Endothelial cell of umbilical vein (primary cell): ENCODE results near the gene ITGA8. TPM values are rescaled to one million over a fixed set of nuclear protein-coding genes. Genes with fewer than 3 reads are reported as not detected.

Source experiments
- BruUV-seq: library from RNA; stranded (reverse); fragments of 400-500 nt; replicated peaks from 2 replicates; lab custom pipeline; 2021; lab: Mats Ljungman, UMichigan
- CTCF ChIA-PET: fragments of 300-600, 350-600 bp; sonication (Branson Sonifier 250); formaldehyde crosslinking; loops from one replicate; lab custom pipeline; 2021; ENCODE audit warnings: antibody characterized with exemption, inconsistent platforms; lab: Charles Lee
- POLR2A ChIA-PET: fragments of 300-600, 350-600 bp; sonication (Branson Sonifier 250); formaldehyde crosslinking; loops from one replicate; lab custom pipeline; 2021; ENCODE audit warnings: antibody characterized with exemption, inconsistent platforms; lab: Charles Lee
- DNase-seq: peaks from one replicate; pipeline ENCODE4 v3.0.0-alpha.2; 2011; ENCODE audit warnings: low read depth, low spot score
- FAIRE-seq: peaks from 2 replicates; lab custom pipeline; 2011; peaks lifted over from hg19 to GRCh38; lab: Jason Lieb, UNC
- H2AFZ ChIP-seq: 2 replicates; pipeline ENCODE4 v1.6.0; 2012; ENCODE audit warnings: low read depth, low read length, control low read depth, inconsistent platforms
- H3K27ac ChIP-seq: 2 replicates; pipeline ENCODE4 v1.5.1; 2011; ENCODE audit warnings: low read depth, mild to moderate bottlenecking, control low read depth, low read length, moderate library complexity; ENCODE audit not compliant: insufficient read depth
- H3K27me3 ChIP-seq, 2 experiments: 2 replicates each; pipeline versions ENCODE4 v1.6.0 to v1.6.1; 2011; ENCODE audit warnings: low read length in 2 of 2, mixed read lengths in 1 of 2; ENCODE audit not compliant: control insufficient read depth in 2 of 2, insufficient read depth in 2 of 2
- H3K36me3 ChIP-seq, 2 experiments: 2 replicates in 1 of 2; 3 replicates in 1 of 2; pipeline ENCODE4 v1.5.1; 2011; ENCODE audit warnings: low read length in 2 of 2, mild to moderate bottlenecking in 1 of 2, moderate library complexity in 1 of 2; ENCODE audit not compliant: control insufficient read depth in 2 of 2, insufficient read depth in 2 of 2; ENCODE audit errors: extremely low read depth in 1 of 2
- H3K4me1 ChIP-seq: 3 replicates; pipeline ENCODE4 v1.5.1; 2011; ENCODE audit warnings: mild to moderate bottlenecking, low read length; ENCODE audit not compliant: control insufficient read depth, insufficient read depth; ENCODE audit errors: extremely low read depth
- H3K4me2 ChIP-seq: 2 replicates; pipeline ENCODE4 v1.6.1; 2011; ENCODE audit warnings: low read length, control low read depth, mixed read lengths; ENCODE audit not compliant: insufficient read depth
- H3K4me3 ChIP-seq, 3 experiments: fragments of 200-600 bp in 1 of 3; sonication (generic), shearing (Covaris generic) in 1 of 3; replicated peaks in 1 of 3; 2 replicates each; pipeline ENCODE4 v1.5.1; 2011 to 2016; ENCODE audit warnings: control low read depth in 3 of 3, low read length in 3 of 3, mild to moderate bottlenecking in 2 of 3, inconsistent platforms in 1 of 3, low read depth in 1 of 3, moderate library complexity in 1 of 3; ENCODE audit not compliant: insufficient read depth in 1 of 3
- H3K79me2 ChIP-seq: 2 replicates; pipeline ENCODE4 v1.6.0; 2012; ENCODE audit warnings: low read length, inconsistent platforms; ENCODE audit not compliant: control insufficient read depth, insufficient read depth
- H3K9ac ChIP-seq: replicated peaks from 2 replicates; pipeline ENCODE3; 2011; ENCODE audit warnings: low read length, control low read depth; ENCODE audit not compliant: insufficient read depth; ENCODE audit errors: extremely low read depth
- H3K9me1 ChIP-seq: replicated peaks from 3 replicates; pipeline ENCODE4 v1.6.0; 2011; ENCODE audit warnings: mild to moderate bottlenecking, low read length; ENCODE audit not compliant: control insufficient read depth, insufficient read depth; ENCODE audit errors: extremely low read depth
- H3K9me3 ChIP-seq: replicated peaks from 2 replicates; pipeline ENCODE4 v1.5.1; 2012; ENCODE audit warnings: low read length, inconsistent platforms; ENCODE audit not compliant: control insufficient read depth, insufficient read depth
- H4K20me1 ChIP-seq: replicated peaks from 2 replicates; pipeline ENCODE3; 2011; ENCODE audit warnings: mild to moderate bottlenecking, low read length; ENCODE audit not compliant: control insufficient read depth, insufficient read depth; ENCODE audit errors: extremely low read depth
- EZH2 ChIP-seq: IDR thresholded peaks from 2 replicates; pipeline ENCODE4 v1.6.1; 2012; ENCODE audit warnings: borderline replicate concordance, low read depth, mild to moderate bottlenecking, moderate library complexity, low read length, inconsistent platforms; ENCODE audit not compliant: severe bottlenecking
- FOS ChIP-seq: IDR thresholded peaks from 2 replicates; pipeline ENCODE4 v1.6.1; 2011; ENCODE audit warnings: mild to moderate bottlenecking, low read length, moderate library complexity, borderline replicate concordance; ENCODE audit not compliant: insufficient read depth
- GATA2 ChIP-seq: IDR thresholded peaks from 2 replicates; pipeline ENCODE4 v1.7.0; 2011; ENCODE audit warnings: low read depth, mild to moderate bottlenecking, moderate library complexity, mixed read lengths, low read length; ENCODE audit not compliant: insufficient read length, insufficient read depth
- JUN ChIP-seq: IDR thresholded peaks from 2 replicates; pipeline ENCODE4 v1.6.1; 2011; ENCODE audit warnings: borderline replicate concordance, low read depth; ENCODE audit not compliant: insufficient read length, insufficient read depth
- MYC ChIP-seq: IDR thresholded peaks from one replicate; pipeline ENCODE4 v1.6.1; 2011; ENCODE audit warnings: mild to moderate bottlenecking, low read depth, low read length
- POLR2A ChIP-seq: IDR thresholded peaks from 2 replicates; pipeline ENCODE4 v1.6.1; 2012; ENCODE audit warnings: low read depth, mild to moderate bottlenecking, control low read depth, low read length
- POLR2AphosphoS5 ChIP-seq: IDR thresholded peaks from 2 replicates; pipeline ENCODE4 v1.6.1; 2012; ENCODE audit warnings: low read depth, mild to moderate bottlenecking, control low read depth, low read length, moderate library complexity; ENCODE audit not compliant: insufficient read depth
- dilution Hi-C: fragments of 300-500 bp; cut with MboI; formaldehyde crosslinking; loops from one replicate; pipeline ENCODE4 v1.15.0; 2019; ENCODE audit warnings: low sequenced_read_pairs; ENCODE audit not compliant: extremely low pct_ligation_motif_present
- intact Hi-C: fragments of 100-400 bp; cut with micrococcal nuclease; formaldehyde crosslinking; loops from one replicate; pipeline ENCODE4 v1.10.0; 2022
- polyA plus RNA-seq, 4 experiments: library from polyadenylated mRNA; depleted of rRNA in 3 of 4; stranded (reverse) in 3 of 4; unstranded in 1 of 4; fragments of >200 nt; gene quantifications; 2 replicates each; pipeline versions ENCODE4 v1.2.1 to v1.2.3, GENCODE V29; 2011 to 2012; ENCODE audit warnings: missing spikeins in 1 of 4
- total RNA-seq: library from RNA; stranded (reverse); gene quantifications from 2 replicates; pipeline ENCODE4 v1.2.3, GENCODE V29; 2021
- TF ChIP-seq, protein P1 (sequence below), 2 donors: IDR thresholded peaks; 1 replicate in 1 of 2; 2 replicates in 1 of 2; pipeline ENCODE4 v1.5.1; 2011; ENCODE audit warnings: low read length in 2 of 2, mild to moderate bottlenecking in 2 of 2, moderate library complexity in 2 of 2, control low read depth in 1 of 2, inconsistent platforms in 1 of 2, low read depth in 1 of 2; ENCODE audit not compliant: insufficient read depth in 1 of 2; ENCODE audit errors: extremely low read depth in 1 of 2
- TF ChIP-seq, protein P2 (sequence below): IDR thresholded peaks from 2 replicates; pipeline ENCODE4 v1.6.1; 2011; ENCODE audit not compliant: insufficient read depth, insufficient read length

ITGA8 gene
- total and polyA plus RNA-seq, 2 donors (not counting 3 experiments of a cell fraction or from before 2014, with no cell fraction given), result 0.04 to 0.40 TPM

DNA sequence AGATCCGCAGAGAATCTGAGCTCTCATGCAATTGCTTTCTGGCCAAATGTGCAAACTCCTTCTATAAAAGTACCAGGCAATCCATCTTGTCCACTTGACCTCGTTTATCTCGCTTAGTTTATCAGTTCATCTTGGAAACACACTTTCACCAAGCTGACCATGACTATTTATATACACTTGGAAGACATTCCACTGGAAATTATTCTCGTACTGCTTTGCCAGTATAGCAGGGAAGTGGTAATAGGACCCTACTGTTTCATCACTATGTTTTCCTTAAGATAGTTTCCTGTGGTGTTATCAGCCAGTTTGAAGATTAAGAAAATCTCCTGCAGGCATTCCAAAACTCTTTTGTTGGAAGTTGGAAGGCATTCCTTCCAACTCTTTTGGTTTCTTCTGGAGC is 233.3 kb downstream of the ITGA8 start:
- H3K27ac ChIP-seq, result no peak overlapping the region
- ChIA-PET CTCF (no interaction called here), POLR2A (no interaction called here)
- H3K9ac ChIP-seq, result no peak overlapping the region
- H3K27me3 ChIP-seq, result peaks cover 0 to 4% of the 10 kb centered on the region in 2 experiments
- DNase-seq, result no peak
- no TSS peak for BruUV-seq
- H3K36me3 ChIP-seq, result no peaks in the 10 kb centered on the region
- no peaks in the 10 kb centered on the region for H3K4me1 ChIP-seq
- H3K9me3 ChIP-seq, result no peaks in the 10 kb centered on the region
- intact Hi-C loops (no loop called here), dilution Hi-C loops (no loop called here)
- H3K9me1 ChIP-seq, result no peaks in the 10 kb centered on the region
- no peak for TF ChIP-seq GATA2
- no peak for TF ChIP-seq FOS
- TF ChIP-seq, protein P1, sequence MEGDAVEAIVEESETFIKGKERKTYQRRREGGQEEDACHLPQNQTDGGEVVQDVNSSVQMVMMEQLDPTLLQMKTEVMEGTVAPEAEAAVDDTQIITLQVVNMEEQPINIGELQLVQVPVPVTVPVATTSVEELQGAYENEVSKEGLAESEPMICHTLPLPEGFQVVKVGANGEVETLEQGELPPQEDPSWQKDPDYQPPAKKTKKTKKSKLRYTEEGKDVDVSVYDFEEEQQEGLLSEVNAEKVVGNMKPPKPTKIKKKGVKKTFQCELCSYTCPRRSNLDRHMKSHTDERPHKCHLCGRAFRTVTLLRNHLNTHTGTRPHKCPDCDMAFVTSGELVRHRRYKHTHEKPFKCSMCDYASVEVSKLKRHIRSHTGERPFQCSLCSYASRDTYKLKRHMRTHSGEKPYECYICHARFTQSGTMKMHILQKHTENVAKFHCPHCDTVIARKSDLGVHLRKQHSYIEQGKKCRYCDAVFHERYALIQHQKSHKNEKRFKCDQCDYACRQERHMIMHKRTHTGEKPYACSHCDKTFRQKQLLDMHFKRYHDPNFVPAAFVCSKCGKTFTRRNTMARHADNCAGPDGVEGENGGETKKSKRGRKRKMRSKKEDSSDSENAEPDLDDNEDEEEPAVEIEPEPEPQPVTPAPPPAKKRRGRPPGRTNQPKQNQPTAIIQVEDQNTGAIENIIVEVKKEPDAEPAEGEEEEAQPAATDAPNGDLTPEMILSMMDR (IDR thresholded peaks at IDR 0.05; ENCODE audit: extremely low read depth in 1 of 2, insufficient read depth in 1 of 2, low read depth in 1 of 2, low read length in 2 of 2), result no peak
- H2AFZ ChIP-seq, result no peak overlapping the region
- no peak for FAIRE-seq
- no peak overlapping the region for H3K4me3 ChIP-seq
- no peaks in the 10 kb centered on the region for H4K20me1 ChIP-seq
- H3K79me2 ChIP-seq, result no peaks in the 10 kb centered on the region
- H3K4me2 ChIP-seq, result no peak overlapping the region

DNA sequence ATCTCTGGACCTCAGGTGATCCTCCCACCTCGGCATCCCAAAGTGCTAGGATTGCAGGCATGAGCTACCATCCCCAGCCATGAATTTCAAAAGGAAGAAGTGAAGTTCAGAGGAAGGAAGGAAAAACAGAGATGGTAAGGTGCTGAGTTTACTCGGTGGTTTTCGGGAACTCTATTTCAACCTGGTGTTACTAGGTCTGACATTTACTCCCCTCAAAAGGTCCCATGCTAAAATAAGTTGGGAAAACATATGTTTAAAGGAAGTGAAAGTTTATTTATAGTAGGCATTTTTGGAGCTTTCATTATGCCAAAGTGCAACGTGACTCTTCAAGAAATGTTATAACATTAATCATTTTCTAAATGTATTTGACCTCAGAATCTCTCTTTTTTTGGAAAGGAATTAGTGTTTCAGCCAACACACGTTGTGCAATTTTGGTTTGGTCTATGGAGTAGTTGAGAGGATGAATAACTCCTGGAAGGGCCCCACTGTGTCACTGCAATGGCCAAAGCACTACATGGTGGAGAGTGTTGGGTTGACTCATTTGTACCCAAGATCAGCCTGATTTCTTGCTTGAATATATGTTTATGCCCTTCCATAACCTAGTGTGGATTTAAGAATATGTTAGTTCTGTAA is 233.9 kb downstream of the ITGA8 start:
- POLR2A ChIA-PET, result no interaction called here

More for the DNA sequence above, 233.9 kb downstream of the ITGA8 start:
- DNase-seq, result no peak
- dilution Hi-C loops (no loop called here), intact Hi-C loops (no loop called here)
- Histone ChIP-seq H3K4me3 (no peak overlapping the region), H3K9me3 (no peaks in the 10 kb centered on the region), H3K4me2 (no peak overlapping the region), H3K9me1 (no peaks in the 10 kb centered on the region), H3K9ac (no peak overlapping the region), H3K79me2 (no peaks in the 10 kb centered on the region), H2AFZ (no peak overlapping the region), H3K4me1 (no peaks in the 10 kb centered on the region), H3K36me3 (no peaks in the 10 kb centered on the region), H3K27me3 (peaks cover 0 to 4% of the 10 kb centered on the region in 2 experiments), H4K20me1 (no peaks in the 10 kb centered on the region), H3K27ac (no peak overlapping the region)
- TF ChIP-seq, protein P1 (IDR thresholded peaks at IDR 0.05; ENCODE audit: extremely low read depth in 1 of 2, insufficient read depth in 1 of 2, low read depth in 1 of 2, low read length in 2 of 2), result no peak
- TF ChIP-seq, protein P2, sequence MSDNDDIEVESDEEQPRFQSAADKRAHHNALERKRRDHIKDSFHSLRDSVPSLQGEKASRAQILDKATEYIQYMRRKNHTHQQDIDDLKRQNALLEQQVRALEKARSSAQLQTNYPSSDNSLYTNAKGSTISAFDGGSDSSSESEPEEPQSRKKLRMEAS, result no peak
- TF ChIP-seq MYC (no peak), GATA2 (no peak), POLR2AphosphoS5 (no peak), EZH2 (no peak), JUN (no peak), FOS (no peak), POLR2A (no peak)
- CTCF ChIA-PET, result no interaction called here
- FAIRE-seq, result no peak
- no TSS peak for BruUV-seq
